ENCODE measurements around the gene RRAD.

DNA sequence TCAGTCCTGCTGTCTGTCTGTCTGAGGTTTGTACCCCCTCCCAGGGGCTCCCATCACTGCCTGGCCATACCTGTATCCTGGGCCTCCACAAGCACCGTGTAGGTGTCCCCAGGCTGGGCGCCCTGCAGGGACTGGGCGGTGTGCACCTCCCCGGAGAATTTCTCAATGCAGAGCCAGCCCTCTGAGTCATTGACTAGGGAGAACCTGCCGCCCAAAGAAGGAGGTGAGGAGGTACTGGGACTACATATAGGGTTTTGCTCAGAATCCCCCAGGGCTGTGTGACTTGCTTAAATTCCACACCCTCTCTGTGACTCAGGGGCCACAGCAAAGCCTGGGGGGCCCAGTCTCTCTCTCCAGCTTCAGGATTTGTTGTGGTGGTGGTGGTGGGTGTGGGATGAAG lies 14.2 kb downstream of the RRAD start:
- TF ChIP-seq, protein P1, sequence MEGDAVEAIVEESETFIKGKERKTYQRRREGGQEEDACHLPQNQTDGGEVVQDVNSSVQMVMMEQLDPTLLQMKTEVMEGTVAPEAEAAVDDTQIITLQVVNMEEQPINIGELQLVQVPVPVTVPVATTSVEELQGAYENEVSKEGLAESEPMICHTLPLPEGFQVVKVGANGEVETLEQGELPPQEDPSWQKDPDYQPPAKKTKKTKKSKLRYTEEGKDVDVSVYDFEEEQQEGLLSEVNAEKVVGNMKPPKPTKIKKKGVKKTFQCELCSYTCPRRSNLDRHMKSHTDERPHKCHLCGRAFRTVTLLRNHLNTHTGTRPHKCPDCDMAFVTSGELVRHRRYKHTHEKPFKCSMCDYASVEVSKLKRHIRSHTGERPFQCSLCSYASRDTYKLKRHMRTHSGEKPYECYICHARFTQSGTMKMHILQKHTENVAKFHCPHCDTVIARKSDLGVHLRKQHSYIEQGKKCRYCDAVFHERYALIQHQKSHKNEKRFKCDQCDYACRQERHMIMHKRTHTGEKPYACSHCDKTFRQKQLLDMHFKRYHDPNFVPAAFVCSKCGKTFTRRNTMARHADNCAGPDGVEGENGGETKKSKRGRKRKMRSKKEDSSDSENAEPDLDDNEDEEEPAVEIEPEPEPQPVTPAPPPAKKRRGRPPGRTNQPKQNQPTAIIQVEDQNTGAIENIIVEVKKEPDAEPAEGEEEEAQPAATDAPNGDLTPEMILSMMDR (IDR thresholded peaks at IDR 0.05): no peak
- TF ChIP-seq POLR2A (IDR thresholded peaks at IDR 0.05): no peak
